Measurements from ENCODE around the gene HOXB4. TPM values are rescaled to one million over a fixed set of nuclear protein-coding genes. Genes with fewer than 3 reads are reported as not detected.

HOXB4 gene
- total RNA-seq, 1 experiment from 2014 or later, result 11.3 TPM

- no TSS peak for BruUV-seq (replicated peaks)
- ChIA-PET RAD21 (ENCODE audit: low non-redundant PET in 1 of 2, low total read pairs in 2 of 2, uncharacterized antibody in 2 of 2, unreplicated experiment in 2 of 2) (no interaction called here), POLR2A (no interaction called here), CTCF (no interaction called here)
- Histone ChIP-seq H3K9ac (ENCODE audit: low read length) (no peak overlapping the region), H3K27me3 (ENCODE audit: insufficient read depth, low read length) (no peaks in the 10 kb centered on the region), H4K20me1 (ENCODE audit: insufficient read depth) (no peaks in the 10 kb centered on the region), H3K4me3 (replicated peaks in 1 of 2; ENCODE audit: low read depth in 1 of 2, low read length in 2 of 2) (no peak overlapping the region), H3K27ac (ENCODE audit: low read depth, low read length) (no peak overlapping the region), H3K9me3 (ENCODE audit: control insufficient read depth in 1 of 2, insufficient read depth in 1 of 2, low read depth in 1 of 2, low read length in 2 of 2) (no peaks in the 10 kb centered on the region), H3K4me2 (ENCODE audit: low read length) (no peak overlapping the region), H3K4me1 (ENCODE audit: control insufficient read depth in 1 of 2, insufficient read depth in 2 of 2, low read length in 2 of 2) (peaks cover 0 to 4% of the 10 kb centered on the region in 2 experiments; a peak in 1 of 4 replicates), H2AFZ (ENCODE audit: low read depth, low read length, poor library complexity, severe bottlenecking) (no peak overlapping the region), H3K79me2 (ENCODE audit: insufficient read depth, low read length) (no peaks in the 10 kb centered on the region), H3K36me3 (ENCODE audit: control insufficient read depth in 1 of 2, insufficient read depth in 2 of 2, low read length in 2 of 2) (peaks cover 0 to 4% of the 10 kb centered on the region in 2 experiments; a peak in 1 of 4 replicates), H3K9me2 (ENCODE audit: insufficient read depth) (no peaks in the 10 kb centered on the region)
- DNase-seq (ENCODE audit: low read depth, low spot score) (no peak), ATAC-seq (no peak)
- no peak for TF ChIP-seq EZH2phosphoT487 (IDR thresholded peaks at IDR 0.05; ENCODE audit: borderline replicate concordance)
- intact Hi-C loops (cut with micrococcal nuclease), result no loop called here
Observed at GRCh38 chr17:48553826-48554225, 24.3 kb downstream of the HOXB4 start.

GRCh38 chr17:48553190-48553547, 25.0 kb downstream of the HOXB4 start:
- Histone ChIP-seq H3K4me3 (replicated peaks in 1 of 2; ENCODE audit: low read depth in 1 of 2, low read length in 2 of 2) (no peak overlapping the region), H2AFZ (ENCODE audit: low read depth, low read length, poor library complexity, severe bottlenecking) (no peak overlapping the region), H3K9me3 (ENCODE audit: control insufficient read depth in 1 of 2, insufficient read depth in 1 of 2, low read depth in 1 of 2, low read length in 2 of 2) (no peaks in the 10 kb centered on the region), H3K4me2 (ENCODE audit: low read length) (no peak overlapping the region), H3K27ac (ENCODE audit: low read depth, low read length) (no peak overlapping the region), H3K9me2 (ENCODE audit: insufficient read depth) (no peaks in the 10 kb centered on the region), H4K20me1 (ENCODE audit: insufficient read depth) (no peaks in the 10 kb centered on the region), H3K79me2 (ENCODE audit: insufficient read depth, low read length) (no peaks in the 10 kb centered on the region), H3K9ac (ENCODE audit: low read length) (no peak overlapping the region), H3K4me1 (ENCODE audit: control insufficient read depth in 1 of 2, insufficient read depth in 2 of 2, low read length in 2 of 2) (peaks cover 0 to 4% of the 10 kb centered on the region in 2 experiments; a peak in 1 of 4 replicates), H3K27me3 (ENCODE audit: insufficient read depth, low read length) (no peaks in the 10 kb centered on the region), H3K36me3 (ENCODE audit: control insufficient read depth in 1 of 2, insufficient read depth in 2 of 2, low read length in 2 of 2) (peaks cover 0 to 4% of the 10 kb centered on the region in 2 experiments; a peak in 1 of 4 replicates)
- BruUV-seq (replicated peaks), result no TSS peak
- POLR2A ChIA-PET, result no interaction called here
- ATAC-seq, result no peak
- RAD21 ChIA-PET (ENCODE audit: low non-redundant PET in 1 of 2, low total read pairs in 2 of 2, uncharacterized antibody in 2 of 2, unreplicated experiment in 2 of 2), result no interaction called here
- CTCF ChIA-PET, result no interaction called here
- no peak for DNase-seq (ENCODE audit: low read depth, low spot score)
- intact Hi-C loops (cut with micrococcal nuclease), result no loop called here
- no peak for TF ChIP-seq POLR2AphosphoS5 (IDR thresholded peaks at IDR 0.05; ENCODE audit: low read depth, low read length)
- TF ChIP-seq, protein P1, sequence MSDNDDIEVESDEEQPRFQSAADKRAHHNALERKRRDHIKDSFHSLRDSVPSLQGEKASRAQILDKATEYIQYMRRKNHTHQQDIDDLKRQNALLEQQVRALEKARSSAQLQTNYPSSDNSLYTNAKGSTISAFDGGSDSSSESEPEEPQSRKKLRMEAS (IDR thresholded peaks at IDR 0.05), result no peak
- TF ChIP-seq, protein P2, sequence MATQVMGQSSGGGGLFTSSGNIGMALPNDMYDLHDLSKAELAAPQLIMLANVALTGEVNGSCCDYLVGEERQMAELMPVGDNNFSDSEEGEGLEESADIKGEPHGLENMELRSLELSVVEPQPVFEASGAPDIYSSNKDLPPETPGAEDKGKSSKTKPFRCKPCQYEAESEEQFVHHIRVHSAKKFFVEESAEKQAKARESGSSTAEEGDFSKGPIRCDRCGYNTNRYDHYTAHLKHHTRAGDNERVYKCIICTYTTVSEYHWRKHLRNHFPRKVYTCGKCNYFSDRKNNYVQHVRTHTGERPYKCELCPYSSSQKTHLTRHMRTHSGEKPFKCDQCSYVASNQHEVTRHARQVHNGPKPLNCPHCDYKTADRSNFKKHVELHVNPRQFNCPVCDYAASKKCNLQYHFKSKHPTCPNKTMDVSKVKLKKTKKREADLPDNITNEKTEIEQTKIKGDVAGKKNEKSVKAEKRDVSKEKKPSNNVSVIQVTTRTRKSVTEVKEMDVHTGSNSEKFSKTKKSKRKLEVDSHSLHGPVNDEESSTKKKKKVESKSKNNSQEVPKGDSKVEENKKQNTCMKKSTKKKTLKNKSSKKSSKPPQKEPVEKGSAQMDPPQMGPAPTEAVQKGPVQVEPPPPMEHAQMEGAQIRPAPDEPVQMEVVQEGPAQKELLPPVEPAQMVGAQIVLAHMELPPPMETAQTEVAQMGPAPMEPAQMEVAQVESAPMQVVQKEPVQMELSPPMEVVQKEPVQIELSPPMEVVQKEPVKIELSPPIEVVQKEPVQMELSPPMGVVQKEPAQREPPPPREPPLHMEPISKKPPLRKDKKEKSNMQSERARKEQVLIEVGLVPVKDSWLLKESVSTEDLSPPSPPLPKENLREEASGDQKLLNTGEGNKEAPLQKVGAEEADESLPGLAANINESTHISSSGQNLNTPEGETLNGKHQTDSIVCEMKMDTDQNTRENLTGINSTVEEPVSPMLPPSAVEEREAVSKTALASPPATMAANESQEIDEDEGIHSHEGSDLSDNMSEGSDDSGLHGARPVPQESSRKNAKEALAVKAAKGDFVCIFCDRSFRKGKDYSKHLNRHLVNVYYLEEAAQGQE (IDR thresholded peaks at IDR 0.05; ENCODE audit: low read depth), result no peak
- TF ChIP-seq, protein P3, sequence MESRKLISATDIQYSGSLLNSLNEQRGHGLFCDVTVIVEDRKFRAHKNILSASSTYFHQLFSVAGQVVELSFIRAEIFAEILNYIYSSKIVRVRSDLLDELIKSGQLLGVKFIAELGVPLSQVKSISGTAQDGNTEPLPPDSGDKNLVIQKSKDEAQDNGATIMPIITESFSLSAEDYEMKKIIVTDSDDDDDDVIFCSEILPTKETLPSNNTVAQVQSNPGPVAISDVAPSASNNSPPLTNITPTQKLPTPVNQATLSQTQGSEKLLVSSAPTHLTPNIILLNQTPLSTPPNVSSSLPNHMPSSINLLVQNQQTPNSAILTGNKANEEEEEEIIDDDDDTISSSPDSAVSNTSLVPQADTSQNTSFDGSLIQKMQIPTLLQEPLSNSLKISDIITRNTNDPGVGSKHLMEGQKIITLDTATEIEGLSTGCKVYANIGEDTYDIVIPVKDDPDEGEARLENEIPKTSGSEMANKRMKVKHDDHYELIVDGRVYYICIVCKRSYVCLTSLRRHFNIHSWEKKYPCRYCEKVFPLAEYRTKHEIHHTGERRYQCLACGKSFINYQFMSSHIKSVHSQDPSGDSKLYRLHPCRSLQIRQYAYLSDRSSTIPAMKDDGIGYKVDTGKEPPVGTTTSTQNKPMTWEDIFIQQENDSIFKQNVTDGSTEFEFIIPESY (IDR thresholded peaks at IDR 0.05; ENCODE audit: extremely low read depth, insufficient replicate concordance, low read length), result no peak
- TF ChIP-seq SRF (IDR thresholded peaks at IDR 0.05; ENCODE audit: low read depth), result no peak
